GM18907 (cell line): ENCODE measurements around the gene TRAP1.
"Not testable (repeated sequence)": the region's sequence is repeated elsewhere in the genome, so short reads cannot be mapped to it uniquely, and the experiment has no call there.

Experiments
- ATAC-seq: cut with Tn5 transposase; IDR thresholded peaks from one replicate; pipeline ENCODE4 v1.9.1; 2021; ENCODE audit warnings: mild to moderate bottlenecking, moderate library complexity; ENCODE audit not compliant: unreplicated experiment

Gene TRAP1

DNA sequence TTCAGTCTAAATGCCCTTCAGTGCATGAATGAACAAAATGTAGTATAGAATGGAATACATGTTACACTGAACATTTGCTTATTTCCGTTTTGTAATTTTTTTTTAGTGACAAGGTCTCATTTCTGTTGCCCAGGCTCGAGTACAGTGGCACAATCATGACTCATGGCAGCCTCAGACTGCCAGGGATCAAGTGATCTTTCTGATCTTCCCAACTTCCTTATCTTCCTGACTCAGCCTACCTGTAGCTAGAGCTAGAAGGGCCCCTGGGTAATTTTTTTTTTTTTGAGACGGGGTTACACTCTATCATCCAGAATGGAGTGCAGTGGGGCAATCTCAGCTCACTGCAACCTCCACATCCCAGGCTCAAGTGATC is 98.6 kb downstream of the TRAP1 start:
- no peak for ATAC-seq

DNA sequence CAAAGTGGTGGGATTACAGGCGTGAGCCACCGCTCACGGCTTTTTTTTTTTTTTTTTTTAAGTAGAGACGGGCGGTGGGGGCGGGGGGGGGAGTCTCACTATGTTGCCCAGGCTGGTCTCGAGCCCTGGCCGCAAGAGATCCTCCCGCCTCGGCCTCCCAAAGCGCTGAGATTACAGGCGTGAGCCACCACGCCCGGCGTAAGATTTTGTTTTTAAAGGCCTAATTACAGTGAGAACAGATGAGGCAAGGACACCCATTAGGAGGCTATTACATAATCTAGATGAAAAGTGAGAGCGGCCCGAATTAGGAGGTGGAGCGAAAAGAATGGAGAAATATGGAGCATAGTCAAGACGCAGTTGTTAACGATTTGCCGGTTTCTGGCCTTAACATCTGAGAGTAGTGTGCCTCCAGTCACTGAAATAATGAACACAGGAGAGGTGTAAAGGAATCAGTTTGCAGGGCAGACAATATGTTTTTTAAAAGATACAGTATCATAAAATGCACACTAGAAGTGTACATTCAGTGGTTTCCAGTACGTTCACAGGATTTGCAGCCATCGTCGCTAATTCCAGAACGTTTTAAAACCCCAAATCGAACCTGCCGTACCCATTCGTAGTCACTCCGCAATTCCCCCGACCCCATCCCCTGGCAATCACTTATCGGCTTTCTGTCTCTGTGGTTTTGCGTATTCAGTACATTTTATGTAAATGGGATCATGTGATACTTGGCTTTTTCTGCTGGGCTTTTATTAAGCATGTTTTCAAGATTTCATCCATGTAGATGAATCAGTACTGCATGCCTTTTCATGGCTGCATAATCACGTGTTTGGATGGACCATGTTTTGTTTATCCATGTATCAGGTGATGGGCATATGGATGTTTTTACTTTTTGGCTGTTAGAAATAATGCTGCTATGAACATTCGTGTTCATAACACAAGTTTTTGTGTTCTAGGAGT is 104.5 kb downstream of the TRAP1 start:
- no peak for ATAC-seq

DNA sequence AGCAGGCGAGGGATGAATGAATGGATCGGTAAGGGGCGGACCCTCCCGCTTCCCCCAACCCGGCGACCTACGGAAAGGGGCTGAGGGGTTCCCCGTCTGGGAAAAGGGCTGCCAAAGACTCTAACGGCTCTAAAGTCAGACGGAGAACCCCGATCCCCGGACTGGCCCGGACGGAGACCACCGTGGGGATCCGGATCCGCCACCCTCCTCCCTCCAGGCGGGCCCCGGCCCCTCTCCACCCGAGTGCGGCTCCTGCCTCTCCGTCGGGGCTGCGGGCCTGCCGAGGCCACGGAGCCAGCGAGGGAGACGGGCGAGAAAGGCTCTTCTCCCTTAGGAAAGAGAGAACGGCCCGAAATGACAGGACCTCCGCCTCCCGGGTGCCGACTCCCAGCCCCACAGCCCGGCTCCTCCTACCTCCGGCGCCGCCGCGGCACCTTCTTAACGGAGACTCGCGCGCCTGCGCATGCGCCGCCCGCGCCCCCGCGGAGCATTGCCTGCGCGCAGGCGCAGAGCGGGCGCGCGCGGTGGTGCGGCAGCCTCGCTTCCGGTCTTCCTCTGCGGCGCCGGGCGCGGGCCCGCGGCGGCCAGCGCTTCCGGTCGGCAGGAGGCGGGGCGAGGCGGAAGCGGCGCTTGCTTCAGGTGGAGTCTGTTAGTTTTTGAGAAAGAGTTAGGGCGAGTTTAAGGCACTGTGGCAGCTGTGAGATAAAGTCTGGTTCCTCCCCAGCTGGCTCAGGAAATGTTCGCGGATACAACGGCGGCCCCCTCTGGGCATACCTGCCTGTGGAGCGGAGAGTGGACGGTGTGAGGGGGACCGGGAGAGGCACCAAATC is 106.0 kb downstream of the TRAP1 start, which contains the start of gene SLX4:
SLX4 (minus strand) TSS at position 461 of the 830 bp plus-strand sequence. CDS start 2,642 bp downstream, outside the sequence.
- ATAC-seq = peak; percentile 82

DNA sequence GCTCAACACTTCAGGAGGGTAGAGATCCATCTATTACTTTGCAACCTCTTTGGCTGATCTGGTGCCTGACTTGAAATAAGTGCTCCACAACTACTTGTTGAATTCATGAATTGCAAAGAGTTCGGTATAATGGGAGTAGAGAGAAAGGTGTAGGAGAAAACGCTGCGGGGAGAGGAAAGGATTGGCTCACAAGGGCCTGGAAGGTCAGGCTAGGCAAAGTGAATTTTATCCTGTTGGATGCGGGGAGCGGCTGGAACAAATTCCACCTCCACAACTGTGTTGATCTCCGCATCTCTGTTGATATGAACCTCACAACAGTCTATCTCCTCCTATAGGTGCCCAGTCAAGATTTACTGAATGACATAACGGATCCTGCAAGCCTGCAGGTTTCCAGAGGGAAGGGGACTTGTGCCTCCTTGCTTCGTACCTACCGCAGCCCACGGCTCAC is 106.6 kb downstream of the TRAP1 start:
- ATAC-seq = peak; percentile 15

DNA sequence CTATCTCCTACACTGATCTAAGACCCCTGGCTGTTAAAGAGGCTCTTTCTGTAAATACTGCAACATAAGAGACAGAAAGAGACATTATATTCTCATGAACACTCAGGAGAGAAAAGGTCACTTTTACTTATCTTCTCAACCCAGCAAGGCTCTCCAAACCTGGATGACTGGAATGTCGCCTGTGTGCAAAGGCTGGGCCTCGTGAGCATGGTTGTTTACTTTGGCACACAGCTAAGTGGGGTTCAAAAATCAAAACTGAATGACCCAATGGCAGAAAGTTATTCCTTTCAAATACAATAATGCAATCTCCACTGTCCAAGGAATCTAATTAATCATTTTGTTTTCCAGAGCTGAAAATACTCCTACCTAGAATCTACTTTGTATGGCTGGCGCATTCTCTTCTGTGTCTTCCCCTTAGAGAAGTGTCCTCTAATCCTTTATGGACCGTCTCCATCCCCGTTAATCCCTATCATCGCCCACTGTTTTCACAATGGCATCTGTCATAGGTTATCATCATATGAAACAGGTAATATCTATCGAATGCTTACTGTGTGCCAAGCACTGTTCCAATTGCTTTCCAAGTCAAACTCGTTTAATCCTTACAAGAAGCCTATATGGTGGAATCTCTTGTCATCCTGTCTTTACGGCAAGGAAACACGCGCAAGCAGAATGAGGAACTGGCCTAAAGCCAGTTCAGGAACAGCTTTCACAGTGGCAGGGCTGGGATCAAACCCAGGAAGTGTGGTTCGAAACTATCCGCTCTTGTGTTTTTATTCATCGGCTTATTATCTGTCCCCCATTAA is 107.2 kb downstream of the TRAP1 start:
- no peak for ATAC-seq

DNA sequence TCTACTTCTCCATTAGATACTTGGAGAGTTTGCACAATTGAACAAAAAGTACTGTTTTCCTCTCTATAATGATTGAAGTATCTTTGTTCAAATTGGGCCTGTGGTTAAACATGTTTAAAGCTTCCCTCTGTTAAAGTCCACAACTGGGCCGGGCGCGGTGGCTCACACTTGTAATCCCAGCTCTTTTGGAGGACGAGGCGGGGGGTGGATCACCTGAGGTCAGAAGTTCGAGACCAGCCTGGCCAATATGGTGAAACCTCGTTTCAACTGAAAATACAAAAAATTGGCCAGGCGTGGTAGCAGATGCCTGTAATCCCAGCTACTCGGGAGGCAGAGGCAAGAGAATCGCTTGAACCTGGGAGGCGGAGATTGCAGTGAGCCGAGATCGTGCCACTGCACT is 108.3 kb downstream of the TRAP1 start:
- not testable (repeated sequence) for ATAC-seq

DNA sequence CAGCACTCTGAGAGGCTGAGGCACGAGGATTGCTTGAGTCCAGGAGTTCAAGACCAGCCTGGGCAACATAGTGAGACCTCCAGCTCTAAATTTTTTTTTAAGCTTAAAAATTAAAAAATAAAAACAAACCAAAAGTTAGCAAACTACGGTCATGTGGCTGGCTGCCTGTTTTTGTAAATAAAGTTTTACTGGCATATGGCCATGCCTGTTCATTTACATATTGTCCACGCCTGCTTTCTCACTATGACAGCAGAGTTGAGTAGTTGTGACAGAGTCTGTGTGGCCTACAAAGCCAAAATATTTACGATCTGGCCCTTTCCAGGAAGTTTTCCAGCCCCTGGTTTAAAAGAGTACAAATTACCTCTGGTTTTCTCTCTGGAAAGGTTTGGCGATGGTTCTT is 109.3 kb downstream of the TRAP1 start:
- ATAC-seq = no peak
